K562 (cell line): ENCODE results near the gene MASP1. TPM values are rescaled to one million over a fixed set of nuclear protein-coding genes. Genes with fewer than 3 reads are reported as not detected.

ENCODE experiments used
- ATAC-seq: fragments of 200-7000 bp; cut with Tn5 transposase; 3 replicates; pipeline ENCODE4 v1.9.1; 2020; ENCODE audit warnings: moderate library complexity
- BruUV-seq: library from RNA; stranded (reverse); fragments of 400-500 nt; replicated peaks from 2 replicates; lab custom pipeline; 2021; lab: Mats Ljungman, UMichigan
- CTCF ChIA-PET: fragments of 300-600 bp; formaldehyde crosslinking; extraction: SDS; loops from one replicate; lab custom pipeline; 2021; ENCODE audit warnings: low intra/inter-chr PET ratio; lab: Yijun Ruan, JAX
- POLR2A ChIA-PET: fragments of 300-600, 350-650 bp; sonication (Branson Sonifier 250); formaldehyde crosslinking; extraction: SDS; loops from one replicate; lab custom pipeline; 2021; ENCODE audit warnings: antibody characterized with exemption, inconsistent platforms; lab: Yijun Ruan, JAX
- DNase-seq, 4 experiments: peaks; one replicate each; pipeline versions ENCODE4 v3.0.0 to v3.0.0-alpha.2; 2011 to 2018; ENCODE audit warnings: low spot score in 3 of 4, mixed read lengths in 3 of 4; ENCODE audit errors: extremely low read depth in 1 of 4
- FAIRE-seq: peaks from 2 replicates; lab custom pipeline; 2011; peaks lifted over from hg19 to GRCh38; lab: Jason Lieb, UNC
- H2AFZ ChIP-seq: 2 replicates; pipeline ENCODE4 v1.6.0; 2011; ENCODE audit warnings: low read depth, low read length, control low read depth, inconsistent platforms
- H3K27ac ChIP-seq: fragments of 200-600 bp; 3 replicates; pipeline ENCODE4 v1.8.0; 2011; ENCODE audit warnings: low read depth, mild to moderate bottlenecking, control low read depth, inconsistent platforms, low read length, moderate library complexity, mixed read lengths; ENCODE audit errors: extremely low read depth
- H3K27me3 ChIP-seq, 2 experiments: fragments of 300-600 bp in 1 of 2; 2 replicates in 1 of 2; 3 replicates in 1 of 2; pipeline versions ENCODE4 v1.6.0 to v1.8.0; 2011; ENCODE audit warnings: inconsistent platforms in 2 of 2, low read length in 2 of 2, mild to moderate bottlenecking in 1 of 2, mixed read lengths in 1 of 2, moderate library complexity in 1 of 2; ENCODE audit not compliant: control insufficient read depth in 2 of 2, insufficient read depth in 2 of 2
- H3K36me3 ChIP-seq: fragments of 300-600 bp; 3 replicates; pipeline ENCODE4 v1.8.0; 2011; ENCODE audit warnings: mild to moderate bottlenecking, low read length, inconsistent platforms; ENCODE audit not compliant: control insufficient read depth, insufficient read depth
- H3K4me1 ChIP-seq, 2 experiments: fragments of 200-600 bp in 1 of 2; replicated peaks in 1 of 2; 2 replicates in 1 of 2; 3 replicates in 1 of 2; pipeline versions ENCODE4 v1.5.1 to v1.8.0; 2011; ENCODE audit warnings: inconsistent platforms in 2 of 2, low read length in 2 of 2, mild to moderate bottlenecking in 1 of 2, mixed read lengths in 1 of 2, moderate library complexity in 1 of 2; ENCODE audit not compliant: control insufficient read depth in 2 of 2, insufficient read depth in 2 of 2
- H3K4me2 ChIP-seq: 2 replicates; pipeline ENCODE4 v1.6.1; 2011; ENCODE audit warnings: low read length, control low read depth, inconsistent platforms, mixed read lengths; ENCODE audit not compliant: insufficient read depth
- H3K4me3 ChIP-seq: fragments of 200-600 bp; sonication (generic), shearing (Covaris generic); 2 replicates; pipeline ENCODE4 v1.5.1; 2016; ENCODE audit warnings: control low read depth, inconsistent platforms
- H3K79me2 ChIP-seq: fragments of 200-600 bp; 3 replicates; pipeline ENCODE4 v1.8.0; 2011; ENCODE audit warnings: low read length, inconsistent platforms; ENCODE audit not compliant: control insufficient read depth, insufficient read depth
- H3K9ac ChIP-seq, 2 experiments: 2 replicates each; pipeline versions ENCODE4 v1.6.0 to v1.6.1; 2011; ENCODE audit warnings: low read depth in 2 of 2, low read length in 2 of 2, control low read depth in 1 of 2, inconsistent platforms in 1 of 2, mild to moderate bottlenecking in 1 of 2, mixed read lengths in 1 of 2; ENCODE audit not compliant: insufficient read depth in 1 of 2
- H3K9me1 ChIP-seq: one replicate; pipeline ENCODE4 v1.6.0; 2011; ENCODE audit warnings: inconsistent platforms, mild to moderate bottlenecking, low read length, moderate library complexity; ENCODE audit not compliant: control insufficient read depth, insufficient read depth
- H3K9me3 ChIP-seq: replicated peaks from 2 replicates; pipeline ENCODE4 v1.5.1; 2011; ENCODE audit warnings: low read depth, low read length, inconsistent platforms; ENCODE audit not compliant: control insufficient read depth, insufficient read depth
- H4K20me1 ChIP-seq: replicated peaks from 2 replicates; pipeline ENCODE4 v1.6.1; 2011; ENCODE audit warnings: low read length, inconsistent platforms, mixed read lengths; ENCODE audit not compliant: control insufficient read depth, insufficient read depth
- CREB3 ChIP-seq: fragments of 450-650 bp; conservative IDR thresholded peaks from 2 replicates; pipeline ENCODE4 v1.6.1; 2016; ENCODE audit warnings: missing genetic modification characterization, low read depth, mild to moderate bottlenecking, missing compliant biosample characterization, moderate library complexity
- MAFK ChIP-seq: IDR thresholded peaks from 2 replicates; pipeline ENCODE4 v1.6.1; 2011; ENCODE audit warnings: low read length, improper control_type of control experiment
- MBD2 ChIP-seq: sonication (generic); IDR thresholded peaks from 2 replicates; pipeline ENCODE4 v1.6.1; 2016; ENCODE audit warnings: low read depth, borderline replicate concordance
- NBN ChIP-seq: fragments of 450-650 bp; IDR thresholded peaks from 2 replicates; pipeline ENCODE4 v1.6.1; 2016; ENCODE audit warnings: low read depth, mild to moderate bottlenecking
- NFE2L1 ChIP-seq: fragments of 450-650 bp; IDR thresholded peaks from 2 replicates; pipeline ENCODE4 v1.6.1; 2016; ENCODE audit warnings: missing genetic modification characterization, low read depth, mild to moderate bottlenecking, missing compliant biosample characterization, moderate library complexity, borderline replicate concordance
- NFRKB ChIP-seq: fragments of 450-650 bp; IDR thresholded peaks from 2 replicates; pipeline ENCODE4 v1.6.1; 2016; ENCODE audit warnings: low read depth
- RAD21 ChIP-seq, 2 experiments: fragments of 250-450 bp in 1 of 2; fragments of 450-650 bp in 1 of 2; sonication (Bioruptor Pico) in 1 of 2; formaldehyde crosslinking in 1 of 2; IDR thresholded peaks in 1 of 2; conservative IDR thresholded peaks in 1 of 2; 2 replicates each; pipeline versions ENCODE4 v1.4.0 to v1.8.0; 2020 to 2022; ENCODE audit warnings: mild to moderate bottlenecking in 2 of 2, moderate library complexity in 1 of 2
- RBM25 ChIP-seq: fragments of 200-400 bp; formaldehyde crosslinking; IDR thresholded peaks from 2 replicates; pipeline ENCODE4 v1.6.1; 2018; ENCODE audit warnings: low read length, low read depth, moderate library complexity; ENCODE audit not compliant: severe bottlenecking
- RFX5 ChIP-seq: IDR thresholded peaks from 2 replicates; pipeline ENCODE4 v1.6.1; 2011; ENCODE audit warnings: low read depth, mild to moderate bottlenecking, improper control_type of control experiment, low read length
- SIN3A ChIP-seq, 2 experiments: fragments of 150-350 bp in 1 of 2; IDR thresholded peaks; 2 replicates each; pipeline ENCODE4 v1.6.1; 2011 to 2016; ENCODE audit warnings: borderline replicate concordance in 2 of 2, low read depth in 2 of 2, low read length in 2 of 2, mild to moderate bottlenecking in 2 of 2, moderate library complexity in 2 of 2; ENCODE audit not compliant: control insufficient read depth in 1 of 2
- ZNF212 ChIP-seq: fragments of 450-650 bp; formaldehyde crosslinking; IDR thresholded peaks from 2 replicates; pipeline ENCODE4 v1.4.0; 2020; ENCODE audit warnings: mild to moderate bottlenecking
- ZNF444 ChIP-seq: fragments of 250-450 bp; sonication (Bioruptor Pico); IDR thresholded peaks from 2 replicates; pipeline ENCODE4 v1.4.0; 2020; ENCODE audit warnings: mild to moderate bottlenecking, moderate library complexity
- ZNF79 ChIP-seq: fragments of 250-450 bp; sonication (Bioruptor Pico); IDR thresholded peaks from 2 replicates; pipeline ENCODE4 v1.4.0; 2020; ENCODE audit warnings: low read depth, mild to moderate bottlenecking, moderate library complexity
- WGBS: fragments of 100-300 bp; shearing (Covaris generic); methylation state at CpG from one replicate; pipeline ENCODE4 v1.1.6; 2016; ENCODE audit warnings: low coverage, mixed read lengths; ENCODE audit not compliant: insufficient coverage; ENCODE audit errors: missing lambda C conversion rate; 5-methylcytosine and 5-hydroxymethylcytosine counted together
- in situ Hi-C: fragments of 300-500 bp; cut with MboI; formaldehyde crosslinking; loops from 4 replicates; pipeline ENCODE4 v1.15.0; 2018; ENCODE audit warnings: inconsistent platforms, mixed read lengths
- intact Hi-C: fragments of 100-400 bp; cut with micrococcal nuclease; formaldehyde crosslinking; loops from 2 replicates; pipeline ENCODE4 v1.14.2; 2022
- polyA plus RNA-seq, 8 experiments: library from polyadenylated mRNA; depleted of rRNA in 4 of 8; stranded (reverse) in 5 of 8; unstranded in 3 of 8; fragments of >200 nt; fragmentation: Nextera tagmentation in 2 of 8; fragmentation: Illumina TruSeq in 1 of 8; extraction: Ambion mirVana in 2 of 8; extraction: Trizol in 1 of 8; gene quantifications; 2 replicates each; pipeline versions ENCODE4 v1.2.1 to v1.2.3, GENCODE V29; 2011 to 2014; ENCODE audit warnings: inconsistent platforms in 1 of 8, missing spikeins in 1 of 8
- total RNA-seq, 7 experiments: library from RNA; depleted of rRNA in 6 of 7; stranded (reverse); fragments of >200 nt in 6 of 7; fragmentation: Illumina TruSeq in 2 of 7; extraction: Trizol in 2 of 7; gene quantifications; 2 replicates each; pipeline versions ENCODE4 v1.2.1 to v1.2.3, GENCODE V29; 2011 to 2021; ENCODE audit warnings: low replicate concordance in 1 of 7
- TF ChIP-seq, protein P1 (sequence below): fragments of 450-650 bp; IDR thresholded peaks from 2 replicates; pipeline ENCODE4 v1.7.0; 2016; ENCODE audit warnings: borderline replicate concordance
- TF ChIP-seq, protein P2 (sequence below): sonication (generic); formaldehyde crosslinking; IDR thresholded peaks from 2 replicates; pipeline ENCODE4 v1.8.0; 2022; ENCODE audit warnings: mild to moderate bottlenecking, missing genetic modification reagents

The MASP1 gene
- total and polyA plus RNA-seq, 9 of the 15 experiments (the other 6 are each of a cell fraction or from before 2014, with no cell fraction given), result 0.03 to 0.24 (median 0.20) TPM; not detected in 3

GRCh38 chr3:187261541-187261969 is 30.0 kb downstream of the MASP1 start (continued):
- TF ChIP-seq, protein P1, sequence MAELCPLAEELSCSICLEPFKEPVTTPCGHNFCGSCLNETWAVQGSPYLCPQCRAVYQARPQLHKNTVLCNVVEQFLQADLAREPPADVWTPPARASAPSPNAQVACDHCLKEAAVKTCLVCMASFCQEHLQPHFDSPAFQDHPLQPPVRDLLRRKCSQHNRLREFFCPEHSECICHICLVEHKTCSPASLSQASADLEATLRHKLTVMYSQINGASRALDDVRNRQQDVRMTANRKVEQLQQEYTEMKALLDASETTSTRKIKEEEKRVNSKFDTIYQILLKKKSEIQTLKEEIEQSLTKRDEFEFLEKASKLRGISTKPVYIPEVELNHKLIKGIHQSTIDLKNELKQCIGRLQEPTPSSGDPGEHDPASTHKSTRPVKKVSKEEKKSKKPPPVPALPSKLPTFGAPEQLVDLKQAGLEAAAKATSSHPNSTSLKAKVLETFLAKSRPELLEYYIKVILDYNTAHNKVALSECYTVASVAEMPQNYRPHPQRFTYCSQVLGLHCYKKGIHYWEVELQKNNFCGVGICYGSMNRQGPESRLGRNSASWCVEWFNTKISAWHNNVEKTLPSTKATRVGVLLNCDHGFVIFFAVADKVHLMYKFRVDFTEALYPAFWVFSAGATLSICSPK, result no peak
- TF ChIP-seq MAFK (peak; percentile 47; the same call in 1 of the 2 replicates), NFE2L1 (peak; percentile 62; the same call in 1 of the 2 replicates), RBM25 (peak; percentile 21), NFRKB (no peak), ZNF212 (CRISPR knock-in tag) (no peak), MBD2 (no peak)

DNA sequence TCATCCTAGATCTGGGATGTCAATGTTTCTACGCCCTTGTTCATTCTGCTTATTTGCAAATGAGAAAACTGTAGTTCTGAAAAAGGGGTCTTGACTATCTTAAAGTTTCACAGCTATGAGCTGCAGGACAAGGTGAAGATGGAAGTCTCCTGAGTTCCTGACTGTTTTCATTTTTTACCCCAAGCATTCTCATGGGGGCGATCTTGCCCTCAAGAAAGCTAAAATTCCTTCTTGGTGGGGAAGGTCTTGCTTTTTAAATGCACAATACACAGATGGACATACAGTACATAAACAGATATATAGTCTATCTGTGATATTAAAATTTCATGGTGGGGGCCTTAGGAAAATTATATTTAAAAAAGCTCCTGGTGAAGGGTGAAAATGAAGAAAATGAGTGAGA is 32.4 kb downstream of the MASP1 start:
- CTCF ChIA-PET, result no interaction called here
- H3K36me3 ChIP-seq, result no peaks in the 10 kb centered on the region
- intact Hi-C loops, result no loop called here
- BruUV-seq, result no TSS peak
- H3K27ac ChIP-seq, result no peak overlapping the region
- no peaks in the 10 kb centered on the region for H3K79me2 ChIP-seq
- no peak for DNase-seq
- no peak overlapping the region for H3K4me3 ChIP-seq
- H3K4me2 ChIP-seq, result no peak overlapping the region
- H3K4me1 ChIP-seq, result no peaks in the 10 kb centered on the region; a peak in 2 of 5 replicates
- no peak for ATAC-seq
- H3K27me3 ChIP-seq, result peaks cover 0 to 9% of the 10 kb centered on the region in 2 experiments; a peak in 1 of 5 replicates
- POLR2A ChIA-PET, result no interaction called here
- FAIRE-seq, result no peak
- no peaks in the 10 kb centered on the region for H3K9me3 ChIP-seq
- in situ Hi-C loops, result no loop called here
- H3K9me1 ChIP-seq, result no peaks in the 10 kb centered on the region
- H2AFZ ChIP-seq, result no peak overlapping the region
- no peak overlapping the region for H3K9ac ChIP-seq
- H4K20me1 ChIP-seq, result no peaks in the 10 kb centered on the region
- WGBS, result 0% methylated on average over 2 of the region's 2 CpGs
- TF ChIP-seq CREB3 (tag) (no peak), NBN (no peak), ZNF79 (CRISPR knock-in tag) (no peak), RFX5 (no peak), ZNF444 (CRISPR knock-in tag) (no peak), RAD21 (CRISPR knock-in tag; conservative IDR thresholded peaks at IDR 0.05 in 1 of 2, IDR thresholded peaks at IDR 0.05 in 1 of 2) (peak; percentile 23 to 40; a peak in 3 of 4 replicates), SIN3A (IDR thresholded peaks at IDR 0.05; ENCODE audit: borderline replicate concordance in 2 of 2, control insufficient read depth in 1 of 2, low read depth in 2 of 2, low read length in 2 of 2) (no peak)
- TF ChIP-seq, protein P2, sequence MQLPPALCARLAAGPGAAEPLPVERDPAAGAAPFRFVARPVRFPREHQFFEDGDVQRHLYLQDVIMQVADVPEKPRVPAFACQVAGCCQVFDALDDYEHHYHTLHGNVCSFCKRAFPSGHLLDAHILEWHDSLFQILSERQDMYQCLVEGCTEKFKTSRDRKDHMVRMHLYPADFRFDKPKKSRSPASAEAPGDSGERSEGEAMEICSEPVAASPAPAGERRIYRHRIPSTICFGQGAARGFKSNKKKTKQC (CRISPR knock-in tag), result no peak
